Inflammatory macrophage treated with lipopolysaccharide for 1 hour (primary cell): ENCODE measurements around the gene BBOX1.
"Not testable (repeated sequence)": the region's sequence is repeated elsewhere in the genome, so short reads cannot be mapped to it uniquely, and the experiment has no call there.

Experiments used
- DNase-seq, 2 donors: peaks; one replicate each; pipeline ENCODE4 v3.0.0-alpha.2; 2020 to 2022

BBOX1 gene

GRCh38 chr11:27130806-27131205 lies 90.2 kb downstream of the BBOX1 start:
- DNase-seq = no peak

- not testable (repeated sequence) for DNase-seq
Observed at GRCh38 chr11:27135924-27136329, 95.3 kb downstream of the BBOX1 start.

- no peak for DNase-seq
Observed at GRCh38 chr11:27138716-27139115, 98.1 kb downstream of the BBOX1 start.

- DNase-seq = no peak
Observed at GRCh38 chr11:27139742-27140367, 99.2 kb downstream of the BBOX1 start.

GRCh38 chr11:27141576-27141975 lies 101.0 kb downstream of the BBOX1 start:
- DNase-seq = no peak

GRCh38 chr11:27147916-27148315 lies 107.3 kb downstream of the BBOX1 start:
- DNase-seq = no peak

GRCh38 chr11:27148506-27148905 lies 107.9 kb downstream of the BBOX1 start:
- no peak for DNase-seq

GRCh38 chr11:27150098-27150497 lies 109.5 kb downstream of the BBOX1 start:
- DNase-seq = no peak

- no peak for DNase-seq
Observed at GRCh38 chr11:27153136-27153535, 112.5 kb downstream of the BBOX1 start.

- peak; percentile 22 to 44 for DNase-seq
Observed at GRCh38 chr11:27158456-27159334, 118.1 kb downstream of the BBOX1 start.

GRCh38 chr11:27159335-27159679 lies 118.7 kb downstream of the BBOX1 start:
- no peak for DNase-seq

GRCh38 chr11:27161071-27161470 lies 120.5 kb downstream of the BBOX1 start:
- no peak for DNase-seq

- DNase-seq = no peak
Observed at GRCh38 chr11:27162237-27162636, 121.6 kb downstream of the BBOX1 start.

- DNase-seq = no peak
Observed at GRCh38 chr11:27166130-27166529, 125.5 kb downstream of the BBOX1 start.

GRCh38 chr11:27171376-27171958 lies 130.9 kb downstream of the BBOX1 start:
- DNase-seq = no peak

GRCh38 chr11:27173545-27173944 lies 132.9 kb downstream of the BBOX1 start:
- no peak for DNase-seq

GRCh38 chr11:27174021-27174420 lies 133.4 kb downstream of the BBOX1 start:
- DNase-seq = no peak

GRCh38 chr11:27174672-27175210 lies 134.1 kb downstream of the BBOX1 start:
- no peak for DNase-seq

- not testable (repeated sequence) for DNase-seq
Observed at GRCh38 chr11:27175562-27175961, 134.9 kb downstream of the BBOX1 start.
